NB4 (cell line): ENCODE measurements around the gene ADCY10.

ENCODE experiments used
- DNase-seq: peaks from one replicate; pipeline ENCODE4 v3.0.0; 2010; ENCODE audit warnings: low read depth
- H3K4me3 ChIP-seq: one replicate; pipeline ENCODE4 v1.5.1; 2011; ENCODE audit warnings: mild to moderate bottlenecking, low read depth, low read length, moderate library complexity
- CTCF ChIP-seq: IDR thresholded peaks from one replicate; pipeline ENCODE4 v1.5.1; 2012; ENCODE audit warnings: low read depth, low read length
- MAX ChIP-seq: IDR thresholded peaks from 2 replicates; pipeline ENCODE4 v1.6.1; 2011; ENCODE audit warnings: low read depth, low read length
- MYC ChIP-seq: IDR thresholded peaks from 2 replicates; pipeline ENCODE4 v1.6.1; 2011; ENCODE audit warnings: low read depth, low read length
- POLR2A ChIP-seq: IDR thresholded peaks from 2 replicates; pipeline ENCODE4 v1.6.1; 2011; ENCODE audit warnings: mild to moderate bottlenecking; ENCODE audit not compliant: insufficient read length; ENCODE audit errors: extremely low read depth

Gene ADCY10

GRCh38 chr1:167923324-167924056, 9.6 kb upstream of the ADCY10 start:
- TF ChIP-seq CTCF (no peak), MYC (no peak), POLR2A (no peak), MAX (no peak)
- H3K4me3 ChIP-seq: no peak overlapping the region
- DNase-seq: no peak

GRCh38 chr1:167922611-167923074, 8.7 kb upstream of the ADCY10 start:
- no peak overlapping the region for H3K4me3 ChIP-seq
- DNase-seq: no peak
- TF ChIP-seq CTCF (no peak), MYC (no peak), MAX (no peak), POLR2A (no peak)

- no peak overlapping the region for H3K4me3 ChIP-seq
Measured at GRCh38 chr1:167922023-167922422, 8.1 kb upstream of the ADCY10 start.

GRCh38 chr1:167916766-167917511, 3.0 kb upstream of the ADCY10 start:
- H3K4me3 ChIP-seq: no peak overlapping the region
- no peak for TF ChIP-seq POLR2A
- no peak for TF ChIP-seq CTCF
- no peak for TF ChIP-seq MAX
- no peak for TF ChIP-seq MYC
- DNase-seq: no peak

More at GRCh38 chr1:167922023-167922422, 8.1 kb upstream of the ADCY10 start:
- TF ChIP-seq MYC: no peak
- TF ChIP-seq MAX: no peak
- no peak for TF ChIP-seq CTCF
- no peak for TF ChIP-seq POLR2A
- DNase-seq: no peak

- no peak overlapping the region for H3K4me3 ChIP-seq
- DNase-seq: no peak
- TF ChIP-seq MAX (no peak), CTCF (no peak), MYC (no peak), POLR2A (no peak)
Measured at GRCh38 chr1:167915569-167915968, 1.6 kb upstream of the ADCY10 start.
